ENCODE measurements around the gene SSH2.

Gene SSH2

GRCh38 chr17:29617481-29618271, 312.4 kb downstream of the SSH2 start:
- Histone ChIP-seq H3K9me3 (ENCODE audit: control insufficient read depth in 2 of 2, low read length in 2 of 2) (no peaks in the 10 kb centered on the region), H3K27me3 (ENCODE audit: control insufficient read depth in 2 of 2, insufficient read depth in 2 of 2, low read length in 2 of 2) (peaks cover 14 to 23% of the 10 kb centered on the region in 2 donors), H3K36me3 (ENCODE audit: control insufficient read depth in 2 of 2, insufficient read depth in 2 of 2, low read length in 2 of 2) (no peaks in the 10 kb centered on the region), H3K4me1 (ENCODE audit: control insufficient read depth in 2 of 2, insufficient read depth in 2 of 2, low read length in 2 of 2) (peaks cover 38 to 43% of the 10 kb centered on the region in 2 donors), H3K4me3 (ENCODE audit: low read length in 2 of 2) (peak overlapping the region; percentile 59 to 67), H3K9ac (ENCODE audit: low read depth in 1 of 2, low read length in 2 of 2) (peak overlapping the region; percentile 44 to 52), H3K27ac (ENCODE audit: low read depth in 2 of 2, low read length in 2 of 2) (peak overlapping the region in 1 of 2 donors; percentile 23)

DNA sequence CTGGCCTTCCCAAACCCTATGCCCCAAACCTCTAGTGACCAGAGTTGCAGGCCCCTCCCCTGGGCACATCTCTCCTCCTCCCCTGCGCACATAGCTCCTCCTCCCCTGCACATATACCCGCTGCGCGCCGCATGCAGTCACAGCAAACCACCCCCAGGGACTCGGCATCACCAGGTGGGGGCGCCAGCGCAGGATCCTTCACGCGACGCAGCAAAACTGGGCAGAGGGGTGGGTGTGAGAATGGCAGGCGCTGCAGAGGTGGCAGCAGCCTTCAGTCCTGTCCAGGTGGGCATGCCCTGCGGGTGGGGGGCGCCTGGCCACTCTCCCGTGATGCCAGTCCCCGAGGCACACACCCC, 312.9 kb downstream of the SSH2 start:
- Histone ChIP-seq H3K9ac (ENCODE audit: low read depth in 1 of 2, low read length in 2 of 2) (peak overlapping the region; percentile 44 to 52), H3K4me1 (ENCODE audit: control insufficient read depth in 2 of 2, insufficient read depth in 2 of 2, low read length in 2 of 2) (peaks cover 38 to 43% of the 10 kb centered on the region in 2 donors), H3K36me3 (ENCODE audit: control insufficient read depth in 2 of 2, insufficient read depth in 2 of 2, low read length in 2 of 2) (no peaks in the 10 kb centered on the region), H3K27ac (ENCODE audit: low read depth in 2 of 2, low read length in 2 of 2) (no peak overlapping the region), H3K4me3 (ENCODE audit: low read length in 2 of 2) (peak overlapping the region; percentile 59 to 67), H3K27me3 (ENCODE audit: control insufficient read depth in 2 of 2, insufficient read depth in 2 of 2, low read length in 2 of 2) (peaks cover 14 to 23% of the 10 kb centered on the region in 2 donors), H3K9me3 (ENCODE audit: control insufficient read depth in 2 of 2, low read length in 2 of 2) (no peaks in the 10 kb centered on the region)

GRCh38 chr17:29616300-29617048, 313.6 kb downstream of the SSH2 start:
- Histone ChIP-seq H3K27me3 (ENCODE audit: control insufficient read depth in 2 of 2, insufficient read depth in 2 of 2, low read length in 2 of 2) (peaks cover 14 to 21% of the 10 kb centered on the region in 2 donors), H3K27ac (ENCODE audit: low read depth in 2 of 2, low read length in 2 of 2) (no peak overlapping the region), H3K9ac (ENCODE audit: low read depth in 1 of 2, low read length in 2 of 2) (peak overlapping the region in 1 of 2 donors; percentile 44), H3K9me3 (ENCODE audit: control insufficient read depth in 2 of 2, low read length in 2 of 2) (no peaks in the 10 kb centered on the region), H3K4me1 (ENCODE audit: control insufficient read depth in 2 of 2, insufficient read depth in 2 of 2, low read length in 2 of 2) (peaks cover 38 to 43% of the 10 kb centered on the region in 2 donors), H3K4me3 (ENCODE audit: low read length in 2 of 2) (peak overlapping the region; percentile 59 to 67), H3K36me3 (ENCODE audit: control insufficient read depth in 2 of 2, insufficient read depth in 2 of 2, low read length in 2 of 2) (no peaks in the 10 kb centered on the region)

DNA sequence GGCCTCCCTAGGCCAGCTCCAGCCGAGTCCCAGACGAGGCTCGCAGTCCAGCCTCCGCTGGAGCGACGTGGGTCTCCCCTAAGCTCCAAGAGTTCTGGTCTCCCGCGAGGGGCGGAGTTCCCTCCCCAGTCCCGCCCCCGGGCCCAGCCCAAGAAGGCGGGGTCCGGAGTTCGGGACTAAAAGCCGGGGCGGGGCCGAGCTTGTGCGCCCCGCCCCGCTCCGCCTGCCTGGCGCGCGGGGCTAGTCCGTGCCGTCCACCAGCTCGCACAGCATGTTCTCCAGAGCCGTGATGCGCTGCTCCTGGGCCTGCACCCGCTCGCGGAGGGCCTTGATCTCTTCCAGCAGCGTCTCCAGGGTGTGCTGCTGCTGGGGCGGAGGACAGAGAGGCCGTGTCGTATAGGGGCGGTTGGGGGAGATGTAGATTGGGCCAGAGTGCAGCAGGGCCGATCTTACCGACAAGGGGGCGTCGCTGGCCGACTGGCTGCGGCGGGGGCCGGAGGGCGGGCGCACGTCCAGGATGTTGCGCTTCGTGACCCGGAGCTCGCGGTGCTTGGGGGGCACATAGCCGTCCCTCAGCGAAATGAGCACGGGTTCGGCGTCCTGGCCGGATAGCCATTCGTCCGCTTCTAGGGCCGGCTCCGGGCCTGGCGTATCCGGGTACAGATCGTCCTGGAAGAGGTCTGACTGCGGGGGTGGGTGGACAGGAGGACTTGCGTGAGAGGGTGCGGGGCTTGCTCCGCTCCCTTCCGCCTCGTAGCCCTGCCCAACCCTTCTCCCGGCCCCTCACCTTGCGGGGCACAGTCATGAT, 314.3 kb downstream of the SSH2 start:
- no peaks in the 10 kb centered on the region for H3K9me3 ChIP-seq (ENCODE audit: control insufficient read depth in 2 of 2, low read length in 2 of 2)
- peak overlapping the region; percentile 6 to 32 for H3K9ac ChIP-seq (ENCODE audit: low read depth in 1 of 2, low read length in 2 of 2)
- H3K27ac ChIP-seq (ENCODE audit: low read depth in 2 of 2, low read length in 2 of 2): peak overlapping the region in 1 of 2 donors; percentile 56
- peaks cover 14 to 21% of the 10 kb centered on the region in 2 donors for H3K27me3 ChIP-seq (ENCODE audit: control insufficient read depth in 2 of 2, insufficient read depth in 2 of 2, low read length in 2 of 2)
- peaks cover 38 to 43% of the 10 kb centered on the region in 2 donors for H3K4me1 ChIP-seq (ENCODE audit: control insufficient read depth in 2 of 2, insufficient read depth in 2 of 2, low read length in 2 of 2)
- peak overlapping the region; percentile 56 to 67 for H3K4me3 ChIP-seq (ENCODE audit: low read length in 2 of 2)
- no peaks in the 10 kb centered on the region for H3K36me3 ChIP-seq (ENCODE audit: control insufficient read depth in 2 of 2, insufficient read depth in 2 of 2, low read length in 2 of 2)

DNA sequence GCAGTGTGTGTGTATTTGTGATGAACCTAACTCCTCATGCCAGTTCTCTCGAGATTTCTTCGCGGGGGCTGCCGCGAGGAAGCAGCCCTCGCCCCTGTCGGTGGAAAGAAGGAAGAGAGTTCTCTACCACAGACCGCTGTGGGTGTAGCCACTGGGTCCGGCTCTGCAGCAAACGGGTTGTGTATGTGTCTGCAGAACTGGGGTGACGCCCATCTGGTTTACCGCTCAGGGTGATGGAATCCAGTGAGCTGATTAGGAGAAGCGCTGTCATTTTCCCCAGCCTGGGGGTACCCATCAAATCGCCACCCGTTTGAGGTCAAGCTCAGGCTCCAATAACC, 315.0 kb downstream of the SSH2 start:
- Histone ChIP-seq H3K27ac (ENCODE audit: low read depth in 2 of 2, low read length in 2 of 2) (peak overlapping the region in 1 of 2 donors; percentile 56), H3K27me3 (ENCODE audit: control insufficient read depth in 2 of 2, insufficient read depth in 2 of 2, low read length in 2 of 2) (peaks cover 14 to 21% of the 10 kb centered on the region in 2 donors), H3K36me3 (ENCODE audit: control insufficient read depth in 2 of 2, insufficient read depth in 2 of 2, low read length in 2 of 2) (no peaks in the 10 kb centered on the region), H3K9me3 (ENCODE audit: control insufficient read depth in 2 of 2, low read length in 2 of 2) (no peaks in the 10 kb centered on the region), H3K4me3 (ENCODE audit: low read length in 2 of 2) (peak overlapping the region; percentile 56 to 67), H3K9ac (ENCODE audit: low read depth in 1 of 2, low read length in 2 of 2) (no peak overlapping the region), H3K4me1 (ENCODE audit: control insufficient read depth in 2 of 2, insufficient read depth in 2 of 2, low read length in 2 of 2) (peaks cover 38 to 43% of the 10 kb centered on the region in 2 donors)

- H3K4me3 ChIP-seq (ENCODE audit: low read length in 2 of 2): peak overlapping the region in 1 of 2 donors; percentile 67
These were observed 315.5 kb downstream of the SSH2 start for GRCh38 chr17:29614349-29615047.

GRCh38 chr17:29613856-29614255, 316.2 kb downstream of the SSH2 start:
- Histone ChIP-seq H3K36me3 (ENCODE audit: control insufficient read depth in 2 of 2, insufficient read depth in 2 of 2, low read length in 2 of 2) (no peaks in the 10 kb centered on the region), H3K4me3 (ENCODE audit: low read length in 2 of 2) (peak overlapping the region; percentile 32 to 44), H3K9me3 (ENCODE audit: control insufficient read depth in 2 of 2, low read length in 2 of 2) (no peaks in the 10 kb centered on the region), H3K4me1 (ENCODE audit: control insufficient read depth in 2 of 2, insufficient read depth in 2 of 2, low read length in 2 of 2) (peaks cover 38 to 43% of the 10 kb centered on the region in 2 donors), H3K27me3 (ENCODE audit: control insufficient read depth in 2 of 2, insufficient read depth in 2 of 2, low read length in 2 of 2) (peaks cover 14 to 16% of the 10 kb centered on the region in 2 donors), H3K9ac (ENCODE audit: low read depth in 1 of 2, low read length in 2 of 2) (no peak overlapping the region), H3K27ac (ENCODE audit: low read depth in 2 of 2, low read length in 2 of 2) (no peak overlapping the region)

More at GRCh38 chr17:29614349-29615047, 315.5 kb downstream of the SSH2 start:
- Histone ChIP-seq H3K9ac (ENCODE audit: low read depth in 1 of 2, low read length in 2 of 2) (no peak overlapping the region), H3K27me3 (ENCODE audit: control insufficient read depth in 2 of 2, insufficient read depth in 2 of 2, low read length in 2 of 2) (peaks cover 14 to 21% of the 10 kb centered on the region in 2 donors), H3K9me3 (ENCODE audit: control insufficient read depth in 2 of 2, low read length in 2 of 2) (no peaks in the 10 kb centered on the region), H3K4me1 (ENCODE audit: control insufficient read depth in 2 of 2, insufficient read depth in 2 of 2, low read length in 2 of 2) (peaks cover 38 to 43% of the 10 kb centered on the region in 2 donors), H3K27ac (ENCODE audit: low read depth in 2 of 2, low read length in 2 of 2) (no peak overlapping the region), H3K36me3 (ENCODE audit: control insufficient read depth in 2 of 2, insufficient read depth in 2 of 2, low read length in 2 of 2) (no peaks in the 10 kb centered on the region)

DNA sequence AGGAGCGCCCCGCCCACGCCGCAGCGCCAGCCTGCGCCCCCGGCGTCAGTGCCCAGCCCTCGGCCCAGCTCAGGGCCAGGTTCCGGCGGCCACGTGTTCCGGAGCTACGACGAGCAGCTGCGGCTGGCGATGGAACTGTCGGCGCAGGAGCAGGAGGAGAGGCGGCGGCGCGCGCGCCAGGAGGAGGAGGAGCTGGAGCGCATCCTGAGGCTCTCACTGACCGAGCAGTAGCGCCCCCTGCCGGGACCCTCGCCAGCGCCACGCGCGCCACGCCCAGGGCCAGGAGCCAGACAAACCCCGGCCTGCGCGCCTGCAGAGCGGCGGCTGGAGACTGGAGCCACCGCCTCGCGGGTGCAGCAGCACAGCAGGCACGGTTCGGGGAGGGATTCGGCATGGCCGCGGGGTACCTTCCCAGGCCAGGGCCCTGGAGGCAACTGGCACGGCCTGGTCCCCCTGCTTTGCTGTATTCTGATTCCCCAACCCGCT, 316.6 kb downstream of the SSH2 start:
- H3K9ac ChIP-seq (ENCODE audit: low read depth in 1 of 2, low read length in 2 of 2): peak overlapping the region in 1 of 2 donors; percentile 24

More for the DNA sequence above, 316.6 kb downstream of the SSH2 start:
- peaks cover 38 to 43% of the 10 kb centered on the region in 2 donors for H3K4me1 ChIP-seq (ENCODE audit: control insufficient read depth in 2 of 2, insufficient read depth in 2 of 2, low read length in 2 of 2)
- H3K27me3 ChIP-seq (ENCODE audit: control insufficient read depth in 2 of 2, insufficient read depth in 2 of 2, low read length in 2 of 2): peaks cover 13 to 14% of the 10 kb centered on the region in 2 donors
- peak overlapping the region; percentile 32 to 44 for H3K4me3 ChIP-seq (ENCODE audit: low read length in 2 of 2)
- H3K27ac ChIP-seq (ENCODE audit: low read depth in 2 of 2, low read length in 2 of 2): no peak overlapping the region
- no peaks in the 10 kb centered on the region for H3K9me3 ChIP-seq (ENCODE audit: control insufficient read depth in 2 of 2, low read length in 2 of 2)
- H3K36me3 ChIP-seq (ENCODE audit: control insufficient read depth in 2 of 2, insufficient read depth in 2 of 2, low read length in 2 of 2): no peaks in the 10 kb centered on the region
